OCI-M2 (cell line): ENCODE data around the gene KRTAP4-6.
"Not testable (repeated sequence)": the region's sequence is repeated elsewhere in the genome, so short reads cannot be mapped to it uniquely, and the experiment has no call there.

ENCODE experiments used
- DNase-seq: peaks from one replicate; lab custom pipeline; 2025; ENCODE audit not compliant: unreplicated experiment; lab: John Stamatoyannopoulos, UW

Gene KRTAP4-6

GRCh38 chr17:41140360-41141131 lies at the start of gene KRTAP4-6:
Gene KRTAP4-6, minus strand, starts transcription at chr17:41140544. Its CDS starts 57 bp downstream, at chr17:41140487.
- DNase-seq: no peak

DNA sequence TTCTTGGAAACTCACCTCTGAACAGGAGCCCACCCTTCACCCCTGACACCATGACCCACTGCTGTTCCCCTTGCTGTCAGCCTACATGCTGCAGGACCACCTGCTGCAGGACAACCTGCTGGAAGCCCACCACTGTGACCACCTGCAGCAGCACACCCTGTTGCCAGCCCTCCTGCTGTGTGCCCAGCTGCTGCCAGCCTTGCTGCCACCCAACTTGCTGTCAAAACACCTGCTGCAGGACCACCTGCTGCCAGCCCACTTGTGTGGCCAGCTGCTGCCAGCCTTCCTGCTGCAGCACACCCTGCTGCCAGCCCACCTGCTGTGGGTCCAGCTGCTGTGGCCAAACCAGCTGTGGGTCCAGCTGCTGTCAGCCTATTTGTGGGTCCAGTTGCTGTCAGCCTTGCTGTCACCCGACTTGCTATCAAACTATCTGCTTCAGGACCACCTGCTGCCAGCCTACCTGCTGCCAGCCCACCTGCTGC lies 49.5 kb upstream of the KRTAP4-6 start, which contains the start of gene KRTAP9-1:
KRTAP9-1 (plus strand) TSS at position 51 of the 482 bp plus-strand sequence; CDS start at position 51, 0 bp downstream.
- not testable (repeated sequence) for DNase-seq

GRCh38 chr17:41186872-41187271 lies 46.5 kb upstream of the KRTAP4-6 start:
- no peak for DNase-seq

GRCh38 chr17:41185001-41185400 lies 44.7 kb upstream of the KRTAP4-6 start:
- DNase-seq: no peak

- DNase-seq: no peak
Observed at GRCh38 chr17:41184480-41184961, 44.2 kb upstream of the KRTAP4-6 start, which contains the start of gene KRTAP4-1. Gene KRTAP4-1, minus strand, starts transcription at chr17:41184911. Its CDS starts 57 bp downstream, at chr17:41184854.

DNA sequence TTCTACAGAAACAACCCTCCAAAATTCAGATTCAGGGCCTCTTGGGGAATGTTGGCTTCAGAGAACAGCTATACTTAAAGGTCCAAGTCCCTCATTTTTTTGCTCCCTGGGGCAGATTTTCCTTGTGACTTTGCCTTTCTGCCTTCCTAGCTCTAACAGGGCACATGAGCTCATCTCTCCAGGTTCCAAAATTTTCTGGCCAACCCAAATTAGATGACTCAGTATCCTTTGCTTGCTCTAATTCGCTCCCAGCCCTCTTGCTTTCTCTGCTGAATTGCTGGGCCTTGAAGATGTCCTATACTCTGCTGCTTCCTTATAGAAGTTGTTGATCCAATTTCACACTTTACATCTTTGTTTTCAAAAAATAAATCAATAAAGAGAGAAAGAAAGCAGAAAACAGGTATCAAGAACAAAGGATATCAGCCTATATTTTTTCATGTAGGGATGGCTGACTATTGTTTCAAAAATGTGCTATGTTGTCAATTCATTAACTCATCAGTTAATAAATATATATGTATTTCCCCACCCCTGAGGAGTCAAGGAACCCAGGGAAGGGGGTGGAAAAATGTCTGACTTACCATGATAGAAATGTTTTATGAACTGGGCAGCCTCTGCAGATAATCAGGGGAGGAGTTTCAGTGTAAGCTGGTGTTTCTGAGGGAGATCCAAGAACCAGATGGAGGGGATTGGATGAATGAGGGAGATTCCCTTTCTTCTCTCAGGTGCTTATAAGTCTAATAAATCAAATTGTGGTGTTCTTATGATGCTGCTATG lies 38.7 kb upstream of the KRTAP4-6 start:
- DNase-seq: no peak

DNA sequence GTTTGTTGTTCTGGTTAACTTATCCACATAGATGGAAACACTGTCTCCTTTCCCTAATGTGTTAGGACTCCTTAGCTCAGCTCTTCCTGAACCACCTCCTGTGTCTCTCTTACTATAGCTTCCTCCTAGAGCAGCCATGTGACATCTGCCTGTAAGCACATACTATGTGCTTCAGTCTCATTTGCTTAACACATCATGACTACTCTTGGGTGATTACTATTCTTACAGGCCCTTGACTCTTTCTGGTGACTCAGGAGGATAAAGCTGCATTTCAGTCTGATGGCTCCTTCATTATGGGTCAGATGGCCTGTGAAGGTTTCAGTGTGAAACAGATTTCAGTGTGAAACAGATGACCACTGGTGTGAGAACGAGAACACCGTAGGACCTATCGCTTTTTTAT lies 38.0 kb upstream of the KRTAP4-6 start:
- no peak for DNase-seq

DNA sequence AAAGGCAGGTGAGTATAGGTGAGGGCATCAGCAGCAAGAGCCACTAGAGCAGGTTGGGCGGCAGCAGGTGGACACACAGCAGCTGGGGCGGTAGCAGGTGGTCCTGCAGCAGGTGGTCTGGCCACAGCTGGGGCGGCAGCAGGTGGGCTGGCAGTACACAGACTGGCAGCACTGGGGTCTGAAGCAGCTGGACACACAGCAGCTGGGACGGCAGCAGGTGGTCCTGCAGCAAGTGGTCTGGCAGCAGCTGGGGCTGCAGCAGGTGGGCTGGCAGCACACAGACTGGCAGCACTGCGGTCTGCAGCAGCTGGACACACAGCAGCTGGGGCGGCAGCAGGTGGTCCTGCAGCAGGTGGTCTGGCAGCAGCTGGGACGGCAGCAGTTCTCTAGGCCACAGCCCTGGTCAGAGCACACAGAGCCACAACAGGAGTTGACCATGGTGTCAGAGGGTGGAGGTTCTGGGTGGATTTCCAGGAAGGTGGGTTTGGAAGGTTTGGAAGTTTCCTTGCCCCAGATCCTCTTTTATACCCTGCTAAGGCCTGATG lies 37.5 kb upstream of the KRTAP4-6 start, which contains the start of gene KRTAP4-2:
KRTAP4-2 (minus strand) TSS at position 495 of the 545 bp plus-strand sequence; CDS start at position 438, 57 bp downstream.
- DNase-seq: no peak

DNA sequence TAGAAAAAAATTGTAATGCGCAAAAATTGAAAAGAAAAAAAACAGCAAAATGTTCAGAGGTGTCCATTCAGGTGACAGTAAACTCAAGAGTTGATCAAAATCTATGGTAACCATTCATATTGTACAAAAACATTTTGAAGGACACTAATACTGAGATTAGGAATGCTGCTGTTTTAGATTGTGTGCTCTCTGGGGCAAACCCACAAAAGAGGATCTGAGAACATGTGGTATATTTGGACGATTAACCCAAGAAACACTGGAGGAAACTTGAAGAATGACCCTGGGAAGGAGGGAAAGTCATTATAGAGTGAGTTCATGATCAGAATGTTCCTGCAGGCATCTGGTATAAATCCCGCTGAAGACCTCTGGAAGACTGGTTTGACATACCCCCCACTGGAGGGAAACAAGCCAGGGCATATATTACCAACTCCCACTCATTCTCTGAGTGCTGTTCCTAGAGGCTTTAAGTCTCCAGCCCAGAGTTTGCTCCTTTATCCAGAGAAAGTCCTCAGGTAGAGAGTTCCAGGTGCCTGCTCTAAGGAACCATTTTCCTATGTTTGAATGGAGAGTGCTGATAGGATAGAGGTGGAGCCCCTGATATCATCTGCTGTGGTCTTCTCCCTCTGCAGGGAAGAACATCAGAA lies 36.5 kb upstream of the KRTAP4-6 start:
- no peak for DNase-seq

- no peak for DNase-seq
Observed at GRCh38 chr17:41171886-41172285, 31.5 kb upstream of the KRTAP4-6 start.

- DNase-seq: no peak
Observed at GRCh38 chr17:41168121-41168520, 27.8 kb upstream of the KRTAP4-6 start, which contains the start of gene KRTAP4-3. Gene KRTAP4-3, minus strand, starts transcription at chr17:41168221. Its CDS starts 49 bp downstream, at chr17:41168172.

- no peak for DNase-seq
Observed at GRCh38 chr17:41167561-41167960, 27.2 kb upstream of the KRTAP4-6 start.

- no peak for DNase-seq
Observed at GRCh38 chr17:41163828-41164227, 23.5 kb upstream of the KRTAP4-6 start.

DNA sequence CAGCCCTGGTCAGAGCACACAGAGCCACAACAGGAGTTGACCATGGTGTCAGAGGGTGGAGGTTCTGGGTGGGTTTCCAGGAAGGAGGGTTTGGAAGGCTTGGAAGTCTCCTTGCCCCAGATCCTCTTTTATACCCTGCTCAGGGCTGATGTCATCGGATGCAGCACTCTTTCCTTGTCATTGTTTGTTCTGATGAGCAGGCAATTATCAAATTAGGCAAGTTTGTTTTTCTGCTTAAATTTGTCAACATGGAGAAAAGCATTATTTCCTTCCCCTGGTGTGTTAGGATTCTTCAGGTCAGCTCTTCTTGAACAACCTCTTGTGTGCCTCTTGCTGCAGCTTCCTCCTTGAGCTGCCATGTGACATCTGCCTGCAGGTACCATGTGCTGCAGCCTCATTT lies 20.3 kb upstream of the KRTAP4-6 start, which contains the start of gene KRTAP4-4:
KRTAP4-4 (minus strand) TSS at position 101 of the 400 bp plus-strand sequence; CDS start at position 44, 57 bp downstream.
- DNase-seq: no peak

GRCh38 chr17:41160190-41160589 lies 19.8 kb upstream of the KRTAP4-6 start:
- not testable (repeated sequence) for DNase-seq

GRCh38 chr17:41153856-41154255 lies 13.5 kb upstream of the KRTAP4-6 start:
- no peak for DNase-seq

- DNase-seq: no peak
Observed at GRCh38 chr17:41151525-41151924, 11.2 kb upstream of the KRTAP4-6 start.

GRCh38 chr17:41150026-41150425 lies 9.7 kb upstream of the KRTAP4-6 start:
- no peak for DNase-seq

DNA sequence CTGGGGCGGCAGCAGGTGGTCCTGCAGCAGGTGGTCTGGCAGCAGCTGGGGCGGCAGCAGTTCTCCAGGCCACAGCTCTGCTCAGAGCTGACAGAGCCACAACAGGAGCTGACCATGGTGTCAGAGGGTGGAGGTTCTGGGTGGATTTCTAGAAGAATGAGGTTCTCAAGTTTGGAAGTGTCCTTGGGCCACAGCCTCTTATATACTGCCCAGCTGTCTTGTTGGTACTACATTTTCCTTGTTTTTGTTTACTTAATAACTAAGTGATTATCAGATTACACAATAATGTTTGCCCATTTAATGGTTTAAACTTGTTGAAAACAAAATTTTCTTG lies 9.3 kb upstream of the KRTAP4-6 start, which contains the start of gene KRTAP4-5:
KRTAP4-5 (minus strand) TSS at position 174 of the 334 bp plus-strand sequence; CDS start at position 116, 58 bp downstream.
- DNase-seq: no peak

DNA sequence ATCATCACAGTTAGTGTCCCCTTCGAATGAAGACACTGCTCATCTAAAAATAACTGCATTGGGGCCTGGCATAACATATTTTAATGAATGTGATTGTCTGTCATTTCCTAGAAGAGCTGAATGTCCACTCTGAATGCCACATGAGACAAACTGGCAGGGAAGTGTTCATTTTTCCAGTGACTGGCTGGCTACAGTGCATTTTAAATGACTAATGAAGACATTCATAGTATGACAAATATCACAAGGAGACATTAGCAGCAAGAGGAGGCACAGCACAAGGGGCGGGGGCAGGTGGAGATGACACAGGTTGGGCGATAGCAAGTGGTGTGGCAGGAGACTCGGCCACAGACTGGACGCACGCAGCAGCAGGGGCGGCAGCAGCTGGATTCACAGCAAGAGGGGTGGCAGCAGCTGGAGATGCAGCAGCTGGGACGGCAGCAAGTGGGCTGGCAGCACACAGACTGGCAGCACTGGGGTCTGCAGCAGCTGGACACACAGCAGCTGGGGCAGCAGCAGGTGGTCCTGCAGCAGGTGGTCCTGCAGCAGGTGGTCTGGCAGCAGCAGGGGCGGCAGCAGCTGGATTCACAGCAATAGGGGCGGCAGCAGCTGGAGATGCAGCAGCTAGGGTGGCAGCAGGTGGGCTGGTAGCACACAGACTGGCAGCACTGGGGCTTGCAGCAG lies 8.8 kb upstream of the KRTAP4-6 start:
- DNase-seq: not testable (repeated sequence)
